AG04449 (cell line): ENCODE measurements around the gene CRLF2.
"Not testable (repeated sequence)": the region's sequence is repeated elsewhere in the genome, so short reads cannot be mapped to it uniquely, and the experiment has no call there.

Experiments
- CTCF ChIA-PET: fragments of 350-600 bp; formaldehyde crosslinking; extraction: SDS; loops from one replicate; lab custom pipeline; 2021; ENCODE audit warnings: antibody characterized with exemption; lab: Yijun Ruan, JAX
- POLR2A ChIA-PET: fragments of 400-600, 350-600 bp; formaldehyde crosslinking; extraction: SDS; loops from one replicate; lab custom pipeline; 2020; ENCODE audit warnings: antibody characterized with exemption, inconsistent platforms; lab: Yijun Ruan, JAX
- DNase-seq: peaks from one replicate; pipeline ENCODE4 v3.0.0-alpha.2; 2010; ENCODE audit warnings: low read depth, low spot score
- H3K4me3 ChIP-seq: 2 replicates; pipeline ENCODE4 v1.5.1; 2011; ENCODE audit warnings: low read depth, mild to moderate bottlenecking, control low read depth, low read length
- TF ChIP-seq, protein P1 (sequence below): IDR thresholded peaks from one replicate; pipeline ENCODE4 v1.5.1; 2011; ENCODE audit warnings: mild to moderate bottlenecking, moderate library complexity, low read length, control low read depth, inconsistent platforms; ENCODE audit not compliant: insufficient read depth; ENCODE audit errors: missing control alignments

CRLF2 gene

DNA sequence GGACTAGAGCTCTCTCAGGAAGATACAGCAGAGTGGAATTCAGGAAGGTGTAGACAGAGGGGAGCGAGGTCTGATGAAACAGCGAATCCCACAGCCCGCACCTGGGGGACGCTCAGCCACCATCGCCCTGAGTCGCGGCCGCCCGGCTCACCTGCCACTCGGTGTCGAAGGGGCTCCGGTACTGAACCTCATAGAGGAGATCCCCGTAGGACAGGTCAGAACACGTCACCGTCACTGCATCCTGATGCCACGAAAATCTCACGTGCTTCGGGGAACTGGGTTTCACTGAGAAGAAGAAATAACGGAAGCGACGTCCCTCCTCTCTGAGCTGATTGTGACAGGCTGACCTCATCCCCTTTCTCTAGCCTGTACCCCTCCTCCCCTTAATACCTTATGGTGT is 10.2 kb downstream of the CRLF2 start:
- TF ChIP-seq, protein P1, sequence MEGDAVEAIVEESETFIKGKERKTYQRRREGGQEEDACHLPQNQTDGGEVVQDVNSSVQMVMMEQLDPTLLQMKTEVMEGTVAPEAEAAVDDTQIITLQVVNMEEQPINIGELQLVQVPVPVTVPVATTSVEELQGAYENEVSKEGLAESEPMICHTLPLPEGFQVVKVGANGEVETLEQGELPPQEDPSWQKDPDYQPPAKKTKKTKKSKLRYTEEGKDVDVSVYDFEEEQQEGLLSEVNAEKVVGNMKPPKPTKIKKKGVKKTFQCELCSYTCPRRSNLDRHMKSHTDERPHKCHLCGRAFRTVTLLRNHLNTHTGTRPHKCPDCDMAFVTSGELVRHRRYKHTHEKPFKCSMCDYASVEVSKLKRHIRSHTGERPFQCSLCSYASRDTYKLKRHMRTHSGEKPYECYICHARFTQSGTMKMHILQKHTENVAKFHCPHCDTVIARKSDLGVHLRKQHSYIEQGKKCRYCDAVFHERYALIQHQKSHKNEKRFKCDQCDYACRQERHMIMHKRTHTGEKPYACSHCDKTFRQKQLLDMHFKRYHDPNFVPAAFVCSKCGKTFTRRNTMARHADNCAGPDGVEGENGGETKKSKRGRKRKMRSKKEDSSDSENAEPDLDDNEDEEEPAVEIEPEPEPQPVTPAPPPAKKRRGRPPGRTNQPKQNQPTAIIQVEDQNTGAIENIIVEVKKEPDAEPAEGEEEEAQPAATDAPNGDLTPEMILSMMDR, result no peak
- DNase-seq, result no peak
- ChIA-PET POLR2A (no interaction called here), CTCF (no interaction called here)
- H3K4me3 ChIP-seq, result no peak overlapping the region

DNA sequence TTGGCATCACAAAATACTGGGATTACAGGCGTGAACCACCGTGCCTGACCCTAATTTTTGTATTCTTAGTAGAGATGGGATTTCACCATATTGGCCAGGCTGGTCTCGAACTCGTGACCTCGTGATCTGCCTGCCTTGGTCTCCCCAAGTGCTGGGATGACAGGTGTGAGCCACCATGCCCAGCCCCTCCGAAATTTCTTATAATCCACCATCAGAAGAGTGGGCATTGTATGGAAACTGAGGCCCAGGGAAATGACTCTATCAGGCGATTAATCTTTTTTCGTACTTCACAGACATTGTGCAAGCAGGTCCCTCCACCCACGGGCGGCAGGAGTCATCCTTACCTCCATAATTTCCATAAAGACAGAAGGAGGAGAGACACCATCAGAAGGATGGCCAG is 16.0 kb downstream of the CRLF2 start:
- no peak for DNase-seq
- CTCF ChIA-PET, result no interaction called here
- TF ChIP-seq, protein P1, result no peak
- no peak overlapping the region for H3K4me3 ChIP-seq
- POLR2A ChIA-PET, result no interaction called here

DNA sequence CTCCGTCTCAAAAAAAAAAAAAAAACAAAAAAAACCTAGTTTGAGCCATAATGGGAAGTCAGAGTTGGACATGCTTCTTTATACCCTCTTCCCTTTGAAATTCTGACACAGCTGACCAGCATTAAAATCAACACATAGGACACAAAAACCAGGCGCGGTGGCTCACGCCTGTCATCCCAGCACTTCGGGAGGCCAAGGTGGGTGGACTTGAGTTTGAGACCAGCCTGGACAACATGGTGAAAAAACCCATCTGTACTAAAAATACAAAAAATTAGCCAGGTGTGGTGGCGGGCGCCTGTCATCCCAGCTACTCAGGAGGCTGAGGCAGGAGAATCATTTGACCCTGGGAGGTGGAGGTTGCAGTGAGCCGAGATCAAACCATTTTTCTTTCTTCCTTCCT is 20.3 kb downstream of the CRLF2 start:
- CTCF ChIA-PET, H3K4me3 ChIP-seq, POLR2A ChIA-PET, DNase-seq: not testable (repeated sequence)

- DNase-seq, result no peak
- TF ChIP-seq, protein P1, result no peak
- no peak overlapping the region for H3K4me3 ChIP-seq
- CTCF ChIA-PET, result no interaction called here
- POLR2A ChIA-PET, result no interaction called here
Observed at GRCh38 chrX:1190596-1191145, 21.8 kb downstream of the CRLF2 start.

GRCh38 chrX:1185561-1185960 is 26.9 kb downstream of the CRLF2 start:
- no peak overlapping the region for H3K4me3 ChIP-seq
- DNase-seq, result no peak
- ChIA-PET POLR2A (no interaction called here), CTCF (no interaction called here)
- TF ChIP-seq, protein P1, result no peak

DNA sequence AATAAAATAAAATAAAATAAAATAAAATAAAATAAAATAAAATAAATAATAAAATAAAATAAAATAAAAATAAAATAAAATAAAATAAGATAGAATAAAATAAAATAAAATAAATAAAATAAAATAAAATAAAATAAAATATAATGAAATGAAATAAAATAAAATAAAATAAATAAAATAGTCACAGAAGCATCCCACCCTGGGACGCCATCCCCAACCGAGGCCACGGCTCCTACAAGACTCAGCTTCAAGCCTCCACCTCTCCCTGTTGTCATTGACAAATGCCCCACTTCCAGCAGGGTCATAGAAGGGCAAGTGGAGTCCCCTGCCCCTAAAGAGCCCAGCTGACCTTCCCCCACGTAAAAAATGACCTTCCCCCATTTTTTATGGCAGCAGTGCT is 30.2 kb downstream of the CRLF2 start:
- H3K4me3 ChIP-seq, result no peak overlapping the region
- TF ChIP-seq, protein P1, result no peak
- ChIA-PET POLR2A (no interaction called here), CTCF (no interaction called here)
- DNase-seq, result no peak

- CTCF ChIA-PET, DNase-seq, POLR2A ChIA-PET, H3K4me3 ChIP-seq: not testable (repeated sequence)
Observed at GRCh38 chrX:1181661-1182060, 30.8 kb downstream of the CRLF2 start.
